Upper lobe of left lung (tissue), 6 donors: ENCODE data around the gene GABRB3. TPM values are rescaled to one million over a fixed set of nuclear protein-coding genes. Genes with fewer than 3 reads are reported as not detected.

Experiments used
- ATAC-seq, 2 donors: fragments of 200-7000 bp; cut with Tn5 transposase; one replicate each; pipeline ENCODE4 v1.9.1; 2022; ENCODE audit warnings: mild to moderate bottlenecking in 2 of 2, moderate library complexity in 2 of 2; ENCODE audit not compliant: low FRiP score in 2 of 2
- DNase-seq, 2 donors: peaks; one replicate each; pipeline ENCODE4 v3.0.0-alpha.2; 2019 to 2020
- H3K27ac ChIP-seq, 4 donors: fragments of 200-600 bp; sonication (generic); one replicate each; pipeline ENCODE4 v1.5.1; 2016 to 2019
- H3K27me3 ChIP-seq, 4 donors: fragments of 200-600 bp; sonication (generic); one replicate each; pipeline ENCODE4 v1.5.1; 2017 to 2019
- H3K36me3 ChIP-seq, 4 donors: fragments of 200-600 bp; sonication (generic); one replicate each; pipeline ENCODE4 v1.5.1; 2016 to 2019
- H3K4me1 ChIP-seq, 4 donors: fragments of 200-600 bp; sonication (generic); one replicate each; pipeline ENCODE4 v1.5.1; 2018 to 2019
- H3K4me3 ChIP-seq, 4 donors: fragments of 200-600 bp; sonication (generic); one replicate each; pipeline ENCODE4 v1.5.1; 2017 to 2019; ENCODE audit warnings: mild to moderate bottlenecking in 2 of 4, moderate library complexity in 1 of 4
- H3K9me3 ChIP-seq, 4 donors: fragments of 200-600 bp; sonication (generic); one replicate each; pipeline ENCODE4 v1.5.1; 2018 to 2019
- CTCF ChIP-seq, 6 experiments: fragments of 450-650 bp in 4 of 6; fragments of 200-600 bp in 2 of 6; sonication (generic) in 2 of 6; IDR thresholded peaks; one replicate each; pipeline ENCODE4 v1.5.1; 2016 to 2019; ENCODE audit warnings: antibody characterized with exemption in 6 of 6
- EP300 ChIP-seq, 4 donors: sonication (generic); formaldehyde crosslinking; IDR thresholded peaks; one replicate each; pipeline ENCODE4 v1.5.1; 2017; ENCODE audit warnings: antibody characterized with exemption in 4 of 4, control low read depth in 2 of 4
- POLR2A ChIP-seq, 4 donors: fragments of 450-650 bp; IDR thresholded peaks; one replicate each; pipeline ENCODE4 v1.5.1; 2016 to 2017; ENCODE audit warnings: antibody characterized with exemption in 4 of 4, mild to moderate bottlenecking in 2 of 4
- POLR2AphosphoS5 ChIP-seq, 2 donors: sonication (generic); formaldehyde crosslinking; IDR thresholded peaks; one replicate each; pipeline ENCODE4 v1.5.1; 2017; ENCODE audit warnings: antibody characterized with exemption in 2 of 2
- WGBS, 2 donors: methylation state at CpG; one replicate each; pipeline ENCODE4 v1.1.5; 2017 to 2018; 5-methylcytosine and 5-hydroxymethylcytosine counted together
- total RNA-seq, 6 donors: library from RNA; depleted of rRNA in 4 of 6; stranded (reverse); fragments of >200 nt in 4 of 6; gene quantifications; one replicate each; pipeline versions ENCODE4 v1.1.0 to v1.2.1, GENCODE V29; 2016 to 2021
- donor health status: DM: no; HTN: no; CAD: no; lungs with moderate emphysema.
- donor health status: DM: no; HTN: yes; CAD: no; lungs with severe emphysema.

Gene GABRB3
- total RNA-seq, 6 donors from 2014 or later: 1.5 to 6.6 (median 3.7) TPM

GRCh38 chr15:26686547-26687187 is 86.2 kb downstream of the GABRB3 start:
- no peak for ATAC-seq
- Histone ChIP-seq H3K27me3 (no peaks in the 10 kb centered on the region), H3K9me3 (no peaks in the 10 kb centered on the region), H3K4me3 (no peak overlapping the region), H3K4me1 (no peaks in the 10 kb centered on the region), H3K36me3 (no peaks in the 10 kb centered on the region), H3K27ac (no peak overlapping the region)
- DNase-seq: peak in 1 of 2 donors; percentile 35
- WGBS, 2 donors: 76 to 89% methylated on average over 9 to 11 of the region's 11 CpGs
- TF ChIP-seq POLR2AphosphoS5 (IDR thresholded peaks at IDR 0.05): no peak
- no peak for TF ChIP-seq EP300 (IDR thresholded peaks at IDR 0.05)
- TF ChIP-seq POLR2A (IDR thresholded peaks at IDR 0.05): no peak
- no peak for TF ChIP-seq CTCF (IDR thresholded peaks at IDR 0.05)

GRCh38 chr15:26682598-26683164 is 90.2 kb downstream of the GABRB3 start:
- ATAC-seq (no peak), DNase-seq (peak in 1 of 2 donors; percentile 19)
- H3K9me3 ChIP-seq: no peaks in the 10 kb centered on the region
- H3K36me3 ChIP-seq: no peaks in the 10 kb centered on the region
- TF ChIP-seq POLR2AphosphoS5 (IDR thresholded peaks at IDR 0.05) (no peak), EP300 (IDR thresholded peaks at IDR 0.05) (no peak), POLR2A (IDR thresholded peaks at IDR 0.05) (no peak)
- no peaks in the 10 kb centered on the region for H3K4me1 ChIP-seq
- no peak overlapping the region for H3K27ac ChIP-seq
- no peak overlapping the region for H3K4me3 ChIP-seq
- H3K27me3 ChIP-seq: no peaks in the 10 kb centered on the region
- WGBS, 2 donors: 64 to 74% methylated on average over 4 to 5 of the region's 5 CpGs

GRCh38 chr15:26679927-26680326 is 92.9 kb downstream of the GABRB3 start:
- Histone ChIP-seq H3K36me3 (no peaks in the 10 kb centered on the region), H3K4me1 (no peaks in the 10 kb centered on the region), H3K27me3 (no peaks in the 10 kb centered on the region), H3K27ac (no peak overlapping the region), H3K4me3 (no peak overlapping the region), H3K9me3 (no peaks in the 10 kb centered on the region)
- TF ChIP-seq CTCF (IDR thresholded peaks at IDR 0.05) (no peak), EP300 (IDR thresholded peaks at IDR 0.05) (no peak), POLR2A (IDR thresholded peaks at IDR 0.05) (no peak), POLR2AphosphoS5 (IDR thresholded peaks at IDR 0.05) (no peak)
- ATAC-seq (no peak), DNase-seq (no peak)
- 82 to 94% methylated on average over 3 of the region's 3 CpGs for WGBS, 2 donors

GRCh38 chr15:26676115-26676514 is 96.8 kb downstream of the GABRB3 start:
- H3K27ac ChIP-seq: no peak overlapping the region
- H3K36me3 ChIP-seq: no peaks in the 10 kb centered on the region
- H3K4me3 ChIP-seq: no peak overlapping the region
- 63 to 67% methylated on average over 3 of the region's 3 CpGs for WGBS, 2 donors
- H3K9me3 ChIP-seq: no peaks in the 10 kb centered on the region
- H3K27me3 ChIP-seq: no peaks in the 10 kb centered on the region
- ATAC-seq: no peak
- DNase-seq: no peak
- no peak for TF ChIP-seq EP300 (IDR thresholded peaks at IDR 0.05)
- no peaks in the 10 kb centered on the region for H3K4me1 ChIP-seq

- Histone ChIP-seq H3K4me1 (no peaks in the 10 kb centered on the region), H3K36me3 (no peaks in the 10 kb centered on the region), H3K27me3 (no peaks in the 10 kb centered on the region), H3K27ac (no peak overlapping the region), H3K4me3 (no peak overlapping the region), H3K9me3 (no peaks in the 10 kb centered on the region)
- WGBS, 2 donors: 83 to 90% methylated on average over 4 of the region's 4 CpGs
- ATAC-seq (no peak), DNase-seq (no peak)
- TF ChIP-seq CTCF (IDR thresholded peaks at IDR 0.05) (no peak), EP300 (IDR thresholded peaks at IDR 0.05) (no peak), POLR2A (IDR thresholded peaks at IDR 0.05) (no peak), POLR2AphosphoS5 (IDR thresholded peaks at IDR 0.05) (no peak)
Observed at GRCh38 chr15:26674467-26674866, 98.4 kb downstream of the GABRB3 start.

- TF ChIP-seq CTCF (IDR thresholded peaks at IDR 0.05) (no peak), POLR2AphosphoS5 (IDR thresholded peaks at IDR 0.05) (no peak), POLR2A (IDR thresholded peaks at IDR 0.05) (no peak), EP300 (IDR thresholded peaks at IDR 0.05) (no peak)
- no peak overlapping the region for H3K4me3 ChIP-seq
- no peak for ATAC-seq
Observed at GRCh38 chr15:26673445-26673844, 99.4 kb downstream of the GABRB3 start.

More at GRCh38 chr15:26673445-26673844, 99.4 kb downstream of the GABRB3 start:
- Histone ChIP-seq H3K9me3 (no peaks in the 10 kb centered on the region), H3K27me3 (no peaks in the 10 kb centered on the region), H3K27ac (no peak overlapping the region), H3K4me1 (no peaks in the 10 kb centered on the region), H3K36me3 (no peaks in the 10 kb centered on the region)
- DNase-seq: no peak
- WGBS, 2 donors: 78 to 83% methylated on average over 5 of the region's 5 CpGs
